Neural progenitor cell (in vitro differentiated cells): Measurements from ENCODE around the gene TEX19. TPM values are rescaled to one million over a fixed set of nuclear protein-coding genes. Genes with fewer than 3 reads are reported as not detected.

Experiments used
- DNase-seq: peaks from one replicate; pipeline ENCODE4 v3.0.0-alpha.2; 2016; ENCODE audit warnings: low spot score
- H2AFZ ChIP-seq: fragments of 200-600 bp; sonication (generic); replicated peaks from 2 replicates; pipeline ENCODE4 v1.6.1; 2016; ENCODE audit warnings: antibody characterized with exemption
- H3F3A ChIP-seq: fragments of 200-600 bp; sonication (generic); 2 replicates; pipeline ENCODE4 v1.6.1; 2016; ENCODE audit warnings: antibody characterized with exemption, low read depth
- H3K27ac ChIP-seq: fragments of 200-600 bp; sonication (generic); 2 replicates; pipeline ENCODE4 v1.5.1; 2016; ENCODE audit warnings: mild to moderate bottlenecking
- H3K27me3 ChIP-seq: fragments of 200-600 bp; sonication (generic); 2 replicates; pipeline ENCODE4 v1.6.1; 2016; ENCODE audit warnings: mild to moderate bottlenecking, moderate library complexity
- H3K36me3 ChIP-seq: fragments of 200-600 bp; sonication (generic); 2 replicates; pipeline ENCODE4 v1.5.1; 2016
- H3K4me1 ChIP-seq: fragments of 200-600 bp; sonication (generic); 2 replicates; pipeline ENCODE4 v1.6.1; 2016; ENCODE audit warnings: mixed run types
- H3K4me2 ChIP-seq: fragments of 200-600 bp; sonication (generic); 2 replicates; pipeline ENCODE4 v1.6.1; 2016
- H3K4me3 ChIP-seq: fragments of 200-600 bp; sonication (generic); 2 replicates; pipeline ENCODE4 v1.5.1; 2016
- H3K79me2 ChIP-seq: fragments of 200-600 bp; sonication (generic); 2 replicates; pipeline ENCODE4 v1.6.1; 2016; ENCODE audit warnings: low read depth
- H3K9ac ChIP-seq: fragments of 200-600 bp; sonication (generic); 2 replicates; pipeline ENCODE4 v1.6.1; 2016
- H3K9me3 ChIP-seq: fragments of 200-600 bp; sonication (generic); 2 replicates; pipeline ENCODE4 v1.5.1; 2016; ENCODE audit warnings: low read depth
- H4K20me1 ChIP-seq: fragments of 200-600 bp; sonication (generic); 2 replicates; pipeline ENCODE4 v1.6.1; 2016; ENCODE audit warnings: low read depth
- H3K27ac Mint-ChIP-seq: 3 replicates; pipeline ENCODE4 v1.8.0; 2021; ENCODE audit warnings: mixed read lengths
- H3K27me3 Mint-ChIP-seq: 2 replicates; pipeline ENCODE4 v1.8.0; 2022; ENCODE audit warnings: low read depth, mild to moderate bottlenecking, inconsistent platforms, moderate library complexity, mixed read lengths; ENCODE audit not compliant: insufficient read depth
- H3K36me3 Mint-ChIP-seq: 3 replicates; pipeline ENCODE4 v1.8.0; 2021; ENCODE audit warnings: mixed read lengths
- H3K4me1 Mint-ChIP-seq: 3 replicates; pipeline ENCODE4 v1.8.0; 2021; ENCODE audit warnings: mixed read lengths
- H3K4me3 Mint-ChIP-seq: 3 replicates; pipeline ENCODE4 v1.8.0; 2021; ENCODE audit warnings: mild to moderate bottlenecking, moderate library complexity, mixed read lengths
- H3K9me3 Mint-ChIP-seq: 3 replicates; pipeline ENCODE4 v1.8.0; 2020; ENCODE audit warnings: mixed read lengths
- CTCF ChIP-seq: fragments of 200-600 bp; sonication (generic); IDR thresholded peaks from 2 replicates; pipeline ENCODE4 v1.5.1; 2017; ENCODE audit warnings: antibody characterized with exemption, mild to moderate bottlenecking
- EZH2 ChIP-seq: fragments of 200-600 bp; sonication (generic); IDR thresholded peaks from 2 replicates; pipeline ENCODE4 v1.6.1; 2017; ENCODE audit warnings: antibody characterized with exemption, mild to moderate bottlenecking, moderate library complexity
- EZH2phosphoT487 ChIP-seq: fragments of 200-600 bp; sonication (generic); IDR thresholded peaks from 2 replicates; pipeline ENCODE4 v1.6.1; 2017; ENCODE audit warnings: antibody characterized with exemption
- total RNA-seq: library from RNA; depleted of rRNA; stranded (reverse); fragments of >200 nt; gene quantifications from 2 replicates; pipeline ENCODE4 v1.2.3, GENCODE V29; 2015; ENCODE audit warnings: low replicate concordance

The TEX19 gene
- total RNA-seq, 1 donor from 2014 or later: not detected

DNA sequence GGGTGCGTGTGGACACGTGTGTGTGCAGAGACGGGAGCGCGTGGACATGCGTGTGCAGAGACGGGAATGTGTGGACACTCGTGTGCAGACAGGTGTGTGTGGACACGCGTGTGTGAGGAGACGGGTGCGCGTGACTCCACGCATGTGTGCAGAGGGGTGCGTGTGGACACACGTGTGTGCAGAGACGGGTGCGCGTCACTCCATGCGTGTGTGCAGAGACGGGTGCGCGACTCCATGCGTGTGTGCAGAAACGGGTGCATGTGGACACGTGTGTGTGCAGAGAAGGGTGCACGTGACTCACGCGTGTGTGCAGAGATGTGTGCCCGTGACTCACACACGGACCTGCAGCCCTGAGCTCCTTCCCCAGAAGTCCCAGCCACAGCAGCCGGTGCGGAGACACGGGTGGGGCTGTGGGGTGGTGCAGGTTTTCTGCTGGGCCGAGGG is 39.4 kb upstream of the TEX19 start:
- H3K27me3 Mint-ChIP-seq: peaks cover 8% of the 10 kb centered on the region
- peaks cover 28% of the 10 kb centered on the region for H3F3A ChIP-seq
- no peaks in the 10 kb centered on the region for H3K36me3 Mint-ChIP-seq
- H4K20me1 ChIP-seq: no peaks in the 10 kb centered on the region
- no peak overlapping the region for H3K4me3 ChIP-seq
- peaks cover 22% of the 10 kb centered on the region for H3K4me1 ChIP-seq
- H3K79me2 ChIP-seq: no peaks in the 10 kb centered on the region
- H3K36me3 ChIP-seq: no peaks in the 10 kb centered on the region
- no peak overlapping the region for H3K27ac Mint-ChIP-seq
- H3K27me3 ChIP-seq: peaks cover 22% of the 10 kb centered on the region
- no peak overlapping the region for H2AFZ ChIP-seq
- TF ChIP-seq CTCF (no peak), EZH2phosphoT487 (no peak), EZH2 (no peak)
- H3K9ac ChIP-seq: no peak overlapping the region
- no peaks in the 10 kb centered on the region for H3K9me3 Mint-ChIP-seq
- no peak overlapping the region for H3K27ac ChIP-seq
- H3K9me3 ChIP-seq: no peaks in the 10 kb centered on the region
- no peak for DNase-seq
- no peak overlapping the region for H3K4me3 Mint-ChIP-seq
- H3K4me2 ChIP-seq: no peak overlapping the region
- peaks cover 18% of the 10 kb centered on the region for H3K4me1 Mint-ChIP-seq

GRCh38 chr17:82320140-82320840 is 38.8 kb upstream of the TEX19 start:
- Histone ChIP-seq H2AFZ (no peak overlapping the region), H3K9me3 (no peaks in the 10 kb centered on the region), H3K36me3 (no peaks in the 10 kb centered on the region), H3K4me2 (no peak overlapping the region), H3K9ac (no peak overlapping the region), H3K79me2 (no peaks in the 10 kb centered on the region), H4K20me1 (no peaks in the 10 kb centered on the region), H3K4me3 (no peak overlapping the region), H3K4me1 (peaks cover 22% of the 10 kb centered on the region), H3K27me3 (peaks cover 22% of the 10 kb centered on the region), H3F3A (peaks cover 28% of the 10 kb centered on the region), H3K27ac (no peak overlapping the region)
- DNase-seq: no peak
- Mint-ChIP-seq H3K9me3 (no peaks in the 10 kb centered on the region), H3K27me3 (peaks cover 8% of the 10 kb centered on the region), H3K4me3 (no peak overlapping the region), H3K27ac (no peak overlapping the region), H3K4me1 (peaks cover 21% of the 10 kb centered on the region), H3K36me3 (no peaks in the 10 kb centered on the region)
- TF ChIP-seq EZH2phosphoT487 (no peak), EZH2 (no peak), CTCF (no peak)

- Histone ChIP-seq H3K79me2 (no peaks in the 10 kb centered on the region), H3K4me3 (no peak overlapping the region), H2AFZ (peak overlapping the region; percentile 26), H4K20me1 (no peaks in the 10 kb centered on the region), H3K36me3 (no peaks in the 10 kb centered on the region), H3F3A (peaks cover 28% of the 10 kb centered on the region), H3K9ac (no peak overlapping the region), H3K27me3 (peaks cover 22% of the 10 kb centered on the region), H3K4me2 (peak overlapping the region; percentile 60), H3K9me3 (no peaks in the 10 kb centered on the region), H3K4me1 (peaks cover 12% of the 10 kb centered on the region), H3K27ac (no peak overlapping the region)
- Mint-ChIP-seq H3K36me3 (no peaks in the 10 kb centered on the region), H3K4me3 (no peak overlapping the region), H3K27me3 (peaks cover 8% of the 10 kb centered on the region), H3K27ac (peak overlapping the region; percentile 81), H3K4me1 (peaks cover 12% of the 10 kb centered on the region), H3K9me3 (no peaks in the 10 kb centered on the region)
- TF ChIP-seq CTCF (peak; percentile 88), EZH2phosphoT487 (no peak)
- peak; percentile 63 for DNase-seq
These were observed 37.8 kb upstream of the TEX19 start for GRCh38 chr17:82320956-82321927.
